ENCODE results near the gene TOGARAM1.

TOGARAM1 gene

GRCh38 chr14:44954750-44955149, 7.2 kb upstream of the TOGARAM1 start:
- Mint-ChIP-seq H3K4me3 (no peak overlapping the region), H3K4me1 (peaks cover 29% of the 10 kb centered on the region), H3K27me3 (no peaks in the 10 kb centered on the region), H3K9me3 (no peaks in the 10 kb centered on the region), H3K36me3 (ENCODE audit: insufficient read depth) (peaks cover 15% of the 10 kb centered on the region), H3K27ac (ENCODE audit: low read depth) (no peak overlapping the region)
- DNase-seq (ENCODE audit: low spot score in 2 of 2) = no peak
- ATAC-seq (replicated peaks; ENCODE audit: extremely low read depth, poor library complexity, severe bottlenecking) = no peak

GRCh38 chr14:44955528-44955927, 6.5 kb upstream of the TOGARAM1 start:
- peaks cover 26% of the 10 kb centered on the region for H3K4me1 Mint-ChIP-seq
- DNase-seq (ENCODE audit: low spot score in 2 of 2) (no peak), ATAC-seq (replicated peaks; ENCODE audit: extremely low read depth, poor library complexity, severe bottlenecking) (no peak)
- no peaks in the 10 kb centered on the region for H3K27me3 Mint-ChIP-seq
- peaks cover 17% of the 10 kb centered on the region for H3K36me3 Mint-ChIP-seq (ENCODE audit: insufficient read depth)
- no peak overlapping the region for H3K4me3 Mint-ChIP-seq
- no peaks in the 10 kb centered on the region for H3K9me3 Mint-ChIP-seq
- H3K27ac Mint-ChIP-seq (ENCODE audit: low read depth) = no peak overlapping the region

- no peaks in the 10 kb centered on the region for H3K9me3 Mint-ChIP-seq
- no peak overlapping the region for H3K4me3 Mint-ChIP-seq
- no peak overlapping the region for H3K27ac Mint-ChIP-seq (ENCODE audit: low read depth)
- ATAC-seq (replicated peaks; ENCODE audit: extremely low read depth, poor library complexity, severe bottlenecking) = no peak
- no peak for DNase-seq (ENCODE audit: low spot score in 2 of 2)
- peaks cover 12% of the 10 kb centered on the region for H3K36me3 Mint-ChIP-seq (ENCODE audit: insufficient read depth)
- H3K27me3 Mint-ChIP-seq = no peaks in the 10 kb centered on the region
- peaks cover 26% of the 10 kb centered on the region for H3K4me1 Mint-ChIP-seq
These were observed 5.1 kb upstream of the TOGARAM1 start for GRCh38 chr14:44956866-44957265.

GRCh38 chr14:44959538-44959937, 2.5 kb upstream of the TOGARAM1 start:
- Mint-ChIP-seq H3K36me3 (ENCODE audit: insufficient read depth) (peaks cover 14% of the 10 kb centered on the region), H3K4me3 (no peak overlapping the region)

GRCh38 chr14:44960146-44960545, 1.8 kb upstream of the TOGARAM1 start:
- ATAC-seq (replicated peaks; ENCODE audit: extremely low read depth, poor library complexity, severe bottlenecking) = no peak

More at GRCh38 chr14:44959538-44959937, 2.5 kb upstream of the TOGARAM1 start:
- peaks cover 38% of the 10 kb centered on the region for H3K4me1 Mint-ChIP-seq
- peak overlapping the region; percentile 61 for H3K27ac Mint-ChIP-seq (ENCODE audit: low read depth)
- DNase-seq (ENCODE audit: low spot score in 2 of 2) = no peak
- H3K27me3 Mint-ChIP-seq = no peaks in the 10 kb centered on the region
- ATAC-seq (replicated peaks; ENCODE audit: extremely low read depth, poor library complexity, severe bottlenecking) = no peak
- peaks cover 7% of the 10 kb centered on the region for H3K9me3 Mint-ChIP-seq

DNA sequence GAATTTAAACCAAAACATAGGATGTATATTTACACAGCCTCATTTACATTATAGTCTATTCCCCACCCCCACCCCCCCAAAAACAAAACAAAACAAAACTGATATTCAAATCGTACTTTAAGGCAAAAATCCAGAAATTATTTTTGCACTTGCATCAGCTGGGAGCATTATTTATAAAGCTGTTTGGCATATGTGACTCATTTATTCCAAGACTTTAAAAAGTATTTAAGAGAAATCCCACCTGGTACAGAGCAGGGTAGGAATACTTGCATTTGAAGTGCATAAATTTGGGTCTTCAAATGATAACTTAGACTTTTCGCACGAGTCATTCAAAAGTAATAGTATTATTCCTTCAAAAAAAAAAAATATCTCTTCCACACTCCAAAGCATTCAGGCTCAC, 1.3 kb upstream of the TOGARAM1 start:
- Mint-ChIP-seq H3K4me3 (no peak overlapping the region), H3K9me3 (peaks cover 7% of the 10 kb centered on the region), H3K27ac (ENCODE audit: low read depth) (no peak overlapping the region), H3K36me3 (ENCODE audit: insufficient read depth) (peaks cover 12% of the 10 kb centered on the region), H3K27me3 (no peaks in the 10 kb centered on the region), H3K4me1 (peaks cover 45% of the 10 kb centered on the region)
- ATAC-seq (replicated peaks; ENCODE audit: extremely low read depth, poor library complexity, severe bottlenecking) (no peak), DNase-seq (ENCODE audit: low spot score in 2 of 2) (no peak)

More at GRCh38 chr14:44960146-44960545, 1.8 kb upstream of the TOGARAM1 start:
- Mint-ChIP-seq H3K36me3 (ENCODE audit: insufficient read depth) (peaks cover 14% of the 10 kb centered on the region), H3K4me1 (peaks cover 44% of the 10 kb centered on the region), H3K4me3 (no peak overlapping the region), H3K27me3 (no peaks in the 10 kb centered on the region), H3K9me3 (peaks cover 7% of the 10 kb centered on the region), H3K27ac (ENCODE audit: low read depth) (peak overlapping the region; percentile 61)
- no peak for DNase-seq (ENCODE audit: low spot score in 2 of 2)

DNA sequence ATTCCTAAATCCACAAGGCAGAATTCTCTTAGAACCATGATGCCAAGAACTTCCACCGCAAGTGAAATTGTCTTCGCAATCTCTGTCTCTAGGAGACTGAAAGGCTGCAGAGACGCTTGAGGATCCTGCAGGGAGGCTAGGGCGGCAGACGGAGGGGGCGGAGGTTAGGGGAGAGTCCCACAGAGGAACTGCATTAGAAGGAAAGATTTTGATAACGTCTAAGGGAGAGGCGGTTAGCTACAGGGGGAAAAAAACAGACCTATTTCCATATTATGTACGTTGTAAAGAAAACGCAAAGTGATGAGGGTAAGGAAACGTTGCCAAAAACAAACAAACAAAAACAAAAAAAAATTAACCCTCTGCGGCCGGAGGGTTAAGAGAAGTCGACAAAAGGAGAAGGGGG, 838 bp upstream of the TOGARAM1 start:
- ATAC-seq (replicated peaks; ENCODE audit: extremely low read depth, poor library complexity, severe bottlenecking) = peak; percentile 54
- H3K9me3 Mint-ChIP-seq = peaks cover 7% of the 10 kb centered on the region
- peak; percentile 33 to 51 for DNase-seq (ENCODE audit: low spot score in 2 of 2)

DNA sequence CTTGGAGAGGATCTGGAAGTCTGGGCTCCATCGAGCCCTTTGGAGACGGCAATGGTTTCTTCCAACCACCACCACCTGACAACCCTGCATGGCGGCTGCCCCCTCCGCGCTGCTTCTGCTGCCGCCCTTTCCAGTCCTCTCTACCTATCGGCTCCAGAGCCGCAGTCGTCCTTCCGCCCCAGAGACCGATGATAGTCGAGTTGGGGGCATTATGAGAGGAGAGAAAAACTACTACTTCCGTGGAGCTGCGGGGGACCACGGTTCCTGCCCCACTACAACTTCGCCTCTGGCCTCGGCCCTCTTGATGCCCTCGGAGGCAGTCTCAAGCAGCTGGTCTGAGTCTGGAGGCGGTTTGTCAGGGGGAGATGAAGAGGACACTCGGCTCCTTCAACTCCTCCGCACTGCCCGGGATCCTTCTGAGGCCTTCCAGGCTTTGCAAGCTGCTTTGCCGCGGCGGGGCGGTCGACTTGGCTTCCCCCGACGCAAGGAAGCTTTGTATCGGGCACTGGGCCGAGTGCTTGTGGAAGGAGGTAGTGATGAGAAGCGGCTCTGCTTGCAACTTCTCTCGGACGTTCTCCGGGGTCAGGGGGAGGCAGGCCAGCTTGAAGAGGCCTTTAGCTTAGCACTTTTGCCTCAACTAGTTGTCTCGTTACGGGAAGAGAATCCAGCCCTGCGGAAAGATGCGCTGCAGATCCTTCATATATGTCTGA, 499 bp downstream of the TOGARAM1 start:
- no peak overlapping the region for H3K27ac Mint-ChIP-seq (ENCODE audit: low read depth)
- peak; percentile 43 for ATAC-seq (replicated peaks; ENCODE audit: extremely low read depth, poor library complexity, severe bottlenecking)
- peaks cover 11% of the 10 kb centered on the region for H3K9me3 Mint-ChIP-seq
- no peak for DNase-seq (ENCODE audit: low spot score in 2 of 2)
- H3K27me3 Mint-ChIP-seq = no peaks in the 10 kb centered on the region
- peaks cover 44% of the 10 kb centered on the region for H3K4me1 Mint-ChIP-seq
- H3K4me3 Mint-ChIP-seq = no peak overlapping the region
- peaks cover 8% of the 10 kb centered on the region for H3K36me3 Mint-ChIP-seq (ENCODE audit: insufficient read depth)

More for the DNA sequence above, 838 bp upstream of the TOGARAM1 start:
- H3K4me3 Mint-ChIP-seq = no peak overlapping the region
- peaks cover 42% of the 10 kb centered on the region for H3K4me1 Mint-ChIP-seq
- peaks cover 11% of the 10 kb centered on the region for H3K36me3 Mint-ChIP-seq (ENCODE audit: insufficient read depth)
- no peaks in the 10 kb centered on the region for H3K27me3 Mint-ChIP-seq
- H3K27ac Mint-ChIP-seq (ENCODE audit: low read depth) = no peak overlapping the region

DNA sequence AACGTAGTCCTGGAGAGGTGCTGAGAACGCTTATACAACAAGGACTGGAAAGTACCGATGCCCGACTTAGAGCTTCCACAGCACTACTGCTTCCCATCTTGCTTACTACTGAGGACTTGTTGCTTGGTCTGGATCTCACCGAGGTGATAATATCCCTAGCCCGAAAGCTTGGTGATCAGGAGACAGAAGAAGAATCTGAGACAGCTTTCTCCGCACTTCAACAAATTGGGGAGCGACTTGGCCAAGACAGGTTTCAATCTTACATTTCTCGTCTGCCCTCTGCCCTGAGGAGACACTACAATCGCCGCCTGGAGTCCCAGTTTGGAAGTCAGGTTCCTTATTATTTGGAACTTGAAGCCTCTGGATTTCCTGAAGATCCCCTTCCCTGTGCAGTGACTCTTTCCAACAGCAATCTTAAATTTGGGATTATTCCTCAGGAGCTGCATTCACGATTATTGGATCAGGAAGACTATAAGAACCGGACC, 1.1 kb downstream of the TOGARAM1 start:
- no peak overlapping the region for H3K4me3 Mint-ChIP-seq
- peaks cover 8% of the 10 kb centered on the region for H3K36me3 Mint-ChIP-seq (ENCODE audit: insufficient read depth)
- no peak for ATAC-seq (replicated peaks; ENCODE audit: extremely low read depth, poor library complexity, severe bottlenecking)
- peaks cover 14% of the 10 kb centered on the region for H3K9me3 Mint-ChIP-seq
- peaks cover 47% of the 10 kb centered on the region for H3K4me1 Mint-ChIP-seq
- H3K27me3 Mint-ChIP-seq = no peaks in the 10 kb centered on the region
- H3K27ac Mint-ChIP-seq (ENCODE audit: low read depth) = no peak overlapping the region
- DNase-seq (ENCODE audit: low spot score in 2 of 2) = no peak

- H3K4me3 Mint-ChIP-seq = no peak overlapping the region
- H3K36me3 Mint-ChIP-seq (ENCODE audit: insufficient read depth) = peaks cover 8% of the 10 kb centered on the region
- peaks cover 14% of the 10 kb centered on the region for H3K9me3 Mint-ChIP-seq
- no peak overlapping the region for H3K27ac Mint-ChIP-seq (ENCODE audit: low read depth)
- H3K27me3 Mint-ChIP-seq = no peaks in the 10 kb centered on the region
- ATAC-seq (replicated peaks; ENCODE audit: extremely low read depth, poor library complexity, severe bottlenecking) = no peak
- no peak for DNase-seq (ENCODE audit: low spot score in 2 of 2)
- H3K4me1 Mint-ChIP-seq = peaks cover 54% of the 10 kb centered on the region
These were observed 1.9 kb downstream of the TOGARAM1 start for GRCh38 chr14:44963775-44964380.

- ATAC-seq (replicated peaks; ENCODE audit: extremely low read depth, poor library complexity, severe bottlenecking) = no peak
These were observed 4.8 kb downstream of the TOGARAM1 start for GRCh38 chr14:44966601-44967336.

GRCh38 chr14:44968714-44969113, 6.7 kb downstream of the TOGARAM1 start:
- peaks cover 82% of the 10 kb centered on the region for H3K4me1 Mint-ChIP-seq
- H3K27me3 Mint-ChIP-seq = no peaks in the 10 kb centered on the region
- H3K36me3 Mint-ChIP-seq (ENCODE audit: insufficient read depth) = peaks cover 4% of the 10 kb centered on the region
- H3K27ac Mint-ChIP-seq (ENCODE audit: low read depth) = no peak overlapping the region
- ATAC-seq (replicated peaks; ENCODE audit: extremely low read depth, poor library complexity, severe bottlenecking) (no peak), DNase-seq (ENCODE audit: low spot score in 2 of 2) (no peak)
- peak overlapping the region; percentile 12 for H3K4me3 Mint-ChIP-seq
- H3K9me3 Mint-ChIP-seq = peaks cover 18% of the 10 kb centered on the region

More at GRCh38 chr14:44966601-44967336, 4.8 kb downstream of the TOGARAM1 start:
- no peaks in the 10 kb centered on the region for H3K27me3 Mint-ChIP-seq
- peaks cover 78% of the 10 kb centered on the region for H3K4me1 Mint-ChIP-seq
- H3K9me3 Mint-ChIP-seq = peaks cover 18% of the 10 kb centered on the region
- no peak overlapping the region for H3K27ac Mint-ChIP-seq (ENCODE audit: low read depth)
- no peak for DNase-seq (ENCODE audit: low spot score in 2 of 2)
- peak overlapping the region; percentile 61 for H3K4me3 Mint-ChIP-seq
- H3K36me3 Mint-ChIP-seq (ENCODE audit: insufficient read depth) = peaks cover 7% of the 10 kb centered on the region
